Right lobe of liver (tissue), 4 donors: Measurements from ENCODE around the gene SLC9A7.

Experiments
- POLR2A ChIP-seq: fragments of 450-650 bp; IDR thresholded peaks from one replicate; pipeline ENCODE4 v1.6.1; 2017; ENCODE audit warnings: antibody characterized with exemption, mild to moderate bottlenecking
- TF ChIP-seq, protein P1 (sequence below), 4 donors: fragments of 200-600 bp in 3 of 4; fragments of 450-650 bp in 1 of 4; IDR thresholded peaks; one replicate each; pipeline versions ENCODE4 v1.5.1 to v1.8.0; 2016 to 2022; ENCODE audit warnings: antibody characterized with exemption in 4 of 4, mild to moderate bottlenecking in 2 of 4
- donor health status: DM: no; HTN: no; CAD: no.
- donor health status: DM: no; HTN: no; CAD: no.
- donor health status: DM: no; HTN: yes; CAD: no.

DNA sequence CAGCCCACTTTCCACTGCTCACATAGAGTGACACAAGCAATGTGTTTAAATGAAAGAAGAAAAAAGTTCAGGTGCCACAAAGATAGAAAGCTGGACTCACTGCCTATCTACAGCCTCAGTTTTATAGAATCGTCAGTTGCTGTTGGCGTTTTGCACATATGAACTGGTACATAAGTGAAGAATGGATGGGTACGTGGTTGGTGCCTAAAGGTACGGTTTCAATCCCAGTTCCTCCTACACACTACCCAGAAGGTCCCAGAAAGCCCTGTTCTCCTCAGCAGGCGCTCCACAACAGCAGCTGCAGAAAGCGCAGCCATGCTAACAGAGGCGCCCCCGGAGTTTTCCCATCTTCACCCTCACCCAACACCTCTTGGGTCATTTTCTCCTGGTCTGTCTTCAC is 161.7 kb downstream of the SLC9A7 start:
- TF ChIP-seq, protein P1, sequence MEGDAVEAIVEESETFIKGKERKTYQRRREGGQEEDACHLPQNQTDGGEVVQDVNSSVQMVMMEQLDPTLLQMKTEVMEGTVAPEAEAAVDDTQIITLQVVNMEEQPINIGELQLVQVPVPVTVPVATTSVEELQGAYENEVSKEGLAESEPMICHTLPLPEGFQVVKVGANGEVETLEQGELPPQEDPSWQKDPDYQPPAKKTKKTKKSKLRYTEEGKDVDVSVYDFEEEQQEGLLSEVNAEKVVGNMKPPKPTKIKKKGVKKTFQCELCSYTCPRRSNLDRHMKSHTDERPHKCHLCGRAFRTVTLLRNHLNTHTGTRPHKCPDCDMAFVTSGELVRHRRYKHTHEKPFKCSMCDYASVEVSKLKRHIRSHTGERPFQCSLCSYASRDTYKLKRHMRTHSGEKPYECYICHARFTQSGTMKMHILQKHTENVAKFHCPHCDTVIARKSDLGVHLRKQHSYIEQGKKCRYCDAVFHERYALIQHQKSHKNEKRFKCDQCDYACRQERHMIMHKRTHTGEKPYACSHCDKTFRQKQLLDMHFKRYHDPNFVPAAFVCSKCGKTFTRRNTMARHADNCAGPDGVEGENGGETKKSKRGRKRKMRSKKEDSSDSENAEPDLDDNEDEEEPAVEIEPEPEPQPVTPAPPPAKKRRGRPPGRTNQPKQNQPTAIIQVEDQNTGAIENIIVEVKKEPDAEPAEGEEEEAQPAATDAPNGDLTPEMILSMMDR (IDR thresholded peaks at IDR 0.05): no peak
- TF ChIP-seq POLR2A: no peak
